Islet precursor cell (in vitro differentiated cells): ENCODE data around the gene ALLC.

Experiments used
- DNase-seq: peaks from one replicate; pipeline ENCODE4 v3.0.0-alpha.2; 2018

The ALLC gene

DNA sequence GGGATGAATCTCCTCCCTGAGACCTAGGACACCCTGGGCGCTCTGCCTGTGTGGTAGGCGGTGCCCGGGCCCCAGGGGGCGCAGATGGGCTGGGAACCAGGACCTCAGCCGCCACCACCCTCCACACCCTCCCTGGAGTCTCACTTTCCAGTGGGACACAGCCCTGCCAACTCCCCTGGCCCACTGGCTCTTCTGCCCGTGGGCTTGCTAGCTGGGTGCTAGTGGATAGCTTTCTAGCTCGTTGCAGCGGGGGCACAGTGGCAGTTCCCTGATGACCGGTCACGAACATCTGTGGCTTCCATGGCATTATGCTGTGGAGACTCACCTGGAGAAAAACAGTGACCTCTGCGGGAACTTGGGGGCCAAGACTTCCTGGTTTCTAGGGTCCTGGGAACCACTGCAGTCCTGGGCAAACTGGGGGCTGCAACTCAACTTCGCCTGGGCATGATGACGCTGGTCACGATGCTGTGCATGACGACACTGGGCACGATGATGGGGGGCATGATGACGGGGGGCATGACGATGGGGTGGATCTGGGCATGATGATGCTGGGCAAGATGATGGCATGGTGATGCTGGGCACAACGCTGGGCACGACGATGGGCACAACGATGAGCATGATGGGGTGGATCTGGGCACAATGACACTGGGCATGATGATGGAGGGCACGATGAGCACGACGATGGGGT is 31.0 kb upstream of the ALLC start:
- DNase-seq, result peak; percentile 49

GRCh38 chr2:3627500-3628100 is 30.4 kb upstream of the ALLC start:
- DNase-seq, result no peak

DNA sequence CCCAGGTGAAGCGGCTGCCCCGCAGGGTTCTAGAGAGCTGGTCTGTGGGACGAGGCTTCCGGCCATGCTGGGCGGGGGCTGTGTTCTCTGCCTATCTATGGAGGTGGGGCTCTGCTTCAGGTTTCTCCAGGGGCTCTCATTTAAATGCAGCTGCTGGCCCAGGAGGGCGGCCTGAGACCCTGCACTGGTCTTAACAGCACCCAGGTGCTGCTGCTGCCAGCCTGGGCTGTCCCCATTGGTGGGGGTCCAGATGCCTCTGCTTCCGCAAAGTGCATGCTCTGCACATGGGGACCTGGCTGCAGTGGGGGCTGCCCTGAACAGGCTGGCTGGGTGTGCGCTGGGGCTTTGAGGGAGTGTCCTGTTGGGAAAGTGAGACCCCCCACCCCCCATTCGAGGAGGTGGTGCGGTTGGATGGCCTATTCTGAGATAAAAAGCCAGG is 29.7 kb upstream of the ALLC start:
- DNase-seq, result peak; percentile 43

- peak; percentile 73 for DNase-seq
Observed at GRCh38 chr2:3628800-3629199, 29.2 kb upstream of the ALLC start.

GRCh38 chr2:3630631-3631030 is 27.4 kb upstream of the ALLC start:
- DNase-seq, result no peak

GRCh38 chr2:3631161-3631850 is 26.7 kb upstream of the ALLC start:
- peak; percentile 43 for DNase-seq

DNA sequence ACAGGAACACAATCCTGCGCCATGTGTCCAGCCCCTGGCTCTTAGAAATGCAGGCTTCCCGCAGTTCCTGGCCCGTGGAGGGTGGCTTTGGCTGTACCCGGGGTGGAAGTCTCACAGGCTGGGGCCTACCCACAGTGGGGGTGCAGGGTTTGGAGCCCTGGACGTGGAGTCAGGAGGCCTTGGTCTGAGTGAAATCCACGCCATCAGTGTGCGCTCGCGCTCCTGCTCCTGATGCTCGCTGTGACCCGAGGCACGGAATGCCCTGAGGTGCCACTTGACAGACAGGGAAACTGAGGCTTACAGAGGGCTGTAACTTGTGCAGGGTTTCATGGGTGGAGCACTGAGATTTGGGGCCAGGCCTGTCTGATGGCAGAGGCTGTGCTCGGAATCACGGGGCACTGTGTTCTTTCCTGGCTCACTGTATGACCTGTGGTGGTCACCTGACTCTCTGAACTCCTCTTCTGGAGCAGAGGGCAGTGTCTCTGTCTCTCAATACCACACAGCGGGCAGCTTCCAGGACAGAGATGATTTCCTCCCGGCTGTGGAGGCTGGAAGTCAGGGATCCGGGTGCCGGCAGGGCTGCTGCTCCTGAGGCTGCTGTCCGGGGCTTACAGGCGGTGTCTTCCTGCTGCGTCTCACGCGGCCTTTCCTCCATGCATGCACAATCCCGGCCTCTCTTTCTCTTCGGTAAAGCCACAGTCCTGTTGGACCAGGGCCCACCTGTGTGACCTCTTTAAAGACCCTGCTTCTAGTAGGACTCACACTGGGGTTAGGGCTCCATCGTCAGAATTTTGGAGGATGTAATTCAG is 25.9 kb upstream of the ALLC start:
- peak; percentile 43 for DNase-seq

GRCh38 chr2:3633089-3633981 is 24.7 kb upstream of the ALLC start:
- peak; percentile 42 for DNase-seq

DNA sequence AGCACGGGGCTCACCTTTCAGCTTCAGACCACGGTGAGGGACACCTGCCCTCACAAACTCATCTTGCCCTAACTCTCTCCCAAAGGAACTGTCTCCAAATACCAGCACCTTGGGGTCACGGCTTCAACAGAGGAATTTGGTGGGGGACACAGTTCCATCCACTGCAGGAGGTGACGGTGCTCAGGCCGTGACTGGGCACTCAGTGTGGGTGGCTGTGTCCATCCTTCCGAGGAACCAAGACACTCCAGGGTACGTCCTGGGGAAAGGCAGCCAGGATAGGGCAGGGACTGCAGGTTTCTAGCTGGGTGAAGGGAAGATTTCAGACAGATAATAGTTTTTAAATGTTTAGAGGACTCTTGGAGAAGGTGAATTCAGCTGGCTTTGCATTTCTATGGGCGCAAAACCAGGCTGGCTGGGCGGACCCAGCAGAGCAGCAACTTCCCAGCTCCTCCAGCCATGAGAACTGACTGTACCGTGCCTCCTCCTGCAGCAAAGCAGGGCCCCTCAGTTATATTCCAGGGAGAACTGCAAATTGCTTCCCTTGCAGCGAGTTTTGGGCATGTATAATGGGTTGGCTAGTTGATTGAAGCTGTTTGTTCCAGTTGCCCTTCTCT is 23.9 kb upstream of the ALLC start:
- peak; percentile 25 for DNase-seq

DNA sequence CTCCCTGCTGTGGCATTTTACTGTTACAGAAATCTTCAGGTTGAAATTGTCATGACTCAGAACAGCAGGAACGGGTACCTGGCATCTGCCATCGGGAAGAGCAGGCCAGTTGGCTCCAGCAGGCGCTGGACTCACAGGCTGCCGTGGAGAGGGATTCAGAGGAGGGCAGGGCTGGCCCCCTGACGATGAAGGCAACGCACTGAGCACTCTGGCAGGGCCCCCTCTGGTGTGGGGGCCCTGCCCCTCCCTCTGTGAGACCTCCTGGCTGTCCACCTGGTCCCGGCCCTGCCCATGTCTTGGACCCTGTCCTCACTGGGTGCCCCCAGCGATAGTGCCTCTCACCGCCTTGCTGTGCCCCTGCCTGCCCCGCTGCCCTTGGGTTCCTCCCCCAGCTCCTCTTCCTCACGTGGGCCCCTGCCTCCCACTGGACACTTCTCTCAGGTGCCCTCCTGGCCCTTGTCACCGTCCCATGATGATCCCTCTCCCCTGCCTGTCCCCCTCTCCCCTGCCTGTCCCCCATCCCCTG is 23.3 kb upstream of the ALLC start:
- DNase-seq, result no peak

- DNase-seq, result peak; percentile 49
Observed at GRCh38 chr2:3635171-3635974, 22.6 kb upstream of the ALLC start.

GRCh38 chr2:3635975-3636327 is 22.0 kb upstream of the ALLC start:
- peak; percentile 29 for DNase-seq

- DNase-seq, result peak; percentile 42
Observed at GRCh38 chr2:3636586-3637310, 21.3 kb upstream of the ALLC start.

GRCh38 chr2:3637311-3637675 is 20.7 kb upstream of the ALLC start:
- peak; percentile 35 for DNase-seq

GRCh38 chr2:3637692-3638455 is 20.1 kb upstream of the ALLC start:
- peak; percentile 41 for DNase-seq

DNA sequence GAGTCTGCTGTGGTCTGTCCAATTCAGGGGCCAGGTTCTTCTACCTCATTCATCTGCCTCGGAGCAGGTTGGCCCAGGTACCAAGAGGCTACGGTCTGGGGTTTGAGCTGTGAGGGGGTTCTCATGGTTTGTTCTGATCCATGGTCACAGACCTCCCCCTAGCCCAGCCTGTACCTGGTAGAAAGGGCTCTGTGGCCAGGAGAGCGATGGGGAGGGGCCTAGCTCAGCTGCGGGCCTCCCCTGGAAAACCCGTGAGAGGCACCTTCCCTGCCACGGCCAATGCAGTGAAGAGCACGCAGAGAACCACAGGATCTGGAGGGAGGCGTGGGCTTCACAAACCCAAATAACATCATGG is 19.6 kb upstream of the ALLC start:
- no peak for DNase-seq

DNA sequence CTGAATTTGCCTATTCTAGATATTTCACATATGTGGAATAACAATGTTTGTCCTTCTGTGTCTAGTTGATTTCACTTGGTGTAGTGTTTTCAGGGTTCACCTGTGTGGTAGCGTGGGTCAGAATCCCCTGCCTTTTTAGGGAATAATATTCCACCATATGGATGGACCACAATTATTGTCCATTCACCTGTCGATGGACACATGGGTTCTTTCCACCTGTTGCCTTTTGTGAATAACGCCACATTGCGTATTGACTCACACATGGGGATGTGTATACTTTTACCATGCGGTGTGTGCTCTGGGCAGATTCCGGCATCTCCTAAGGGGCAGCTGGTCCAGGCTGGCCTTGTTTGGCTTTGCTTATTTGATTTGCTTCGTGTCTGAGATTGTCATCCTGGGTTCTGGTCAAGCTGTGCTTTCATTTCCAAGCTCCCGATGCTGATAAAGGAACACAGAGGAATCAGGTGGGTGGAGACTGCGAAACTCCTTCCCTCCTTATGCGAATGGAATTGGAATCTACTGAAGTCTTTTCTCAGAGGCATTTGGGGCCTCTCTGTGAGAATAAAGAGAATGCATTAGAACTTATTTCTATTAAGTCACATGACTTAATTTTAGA is 18.9 kb upstream of the ALLC start:
- DNase-seq, result peak; percentile 26

DNA sequence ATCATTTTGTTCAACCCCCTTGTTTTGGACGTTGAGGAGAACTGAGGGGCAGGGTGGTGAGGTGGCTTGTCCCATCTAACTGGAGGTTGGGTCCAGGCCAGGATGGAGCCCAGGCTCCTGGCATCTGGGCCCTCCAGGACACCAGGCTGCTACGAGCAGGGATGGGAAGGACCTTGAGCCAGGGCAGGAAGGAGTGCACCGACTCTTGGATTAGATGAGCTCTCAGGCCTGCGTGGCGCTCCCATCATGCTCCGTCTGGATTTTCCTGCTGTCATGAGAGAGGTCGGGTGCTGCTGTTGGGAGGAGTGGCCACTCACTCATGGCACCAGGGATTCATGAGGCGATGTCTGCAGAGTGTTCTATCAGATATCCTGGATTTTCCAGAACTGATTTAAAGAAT is 18.3 kb upstream of the ALLC start:
- peak; percentile 40 for DNase-seq

- peak; percentile 47 for DNase-seq
Observed at GRCh38 chr2:3641181-3641580, 16.8 kb upstream of the ALLC start.
